T-helper 22 cell (primary cell): ENCODE data around the gene ZCCHC24.
"Not testable (repeated sequence)": the region's sequence is repeated elsewhere in the genome, so short reads cannot be mapped to it uniquely, and the experiment has no call there.

Experiments used
- DNase-seq: peaks from one replicate; pipeline ENCODE4 v3.0.0-alpha.2; 2020; ENCODE audit warnings: low read depth

The ZCCHC24 gene

DNA sequence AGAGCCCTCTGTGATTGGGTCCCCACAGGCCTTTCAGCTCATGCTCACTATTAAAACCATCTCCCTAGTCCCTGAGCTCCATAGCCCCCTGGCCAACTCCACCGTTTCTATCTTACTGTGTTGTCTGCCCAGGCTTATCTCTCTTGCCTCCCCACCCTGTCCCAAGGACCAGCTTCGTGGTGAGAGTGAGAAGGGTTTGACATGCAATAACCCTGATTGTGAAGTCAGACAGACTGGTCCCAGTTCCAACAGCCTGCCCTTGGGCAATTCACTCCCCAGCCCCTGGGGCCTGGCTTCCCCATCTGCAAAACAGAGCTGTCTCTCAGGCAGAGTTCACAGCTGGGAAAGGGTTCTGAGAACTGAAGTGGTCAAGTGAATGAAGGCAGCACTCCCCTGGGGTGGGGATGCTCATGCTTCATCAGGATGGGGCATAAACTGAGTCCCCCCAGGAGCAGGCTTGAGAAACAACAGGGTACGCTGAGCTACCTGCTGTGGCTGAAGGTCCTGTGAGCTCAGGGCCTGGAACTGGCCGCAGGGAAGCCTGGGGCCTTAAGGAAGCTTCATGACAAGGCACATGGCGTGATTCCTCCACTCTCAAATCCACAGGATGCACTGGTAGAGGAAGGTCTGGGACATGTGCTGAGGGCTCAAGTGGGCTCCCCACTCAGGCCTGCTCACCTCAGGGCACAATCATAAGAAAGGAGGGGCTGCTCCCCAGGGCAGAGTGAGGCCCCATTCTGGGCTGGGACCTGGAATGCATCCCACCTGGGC is 100.0 kb downstream of the ZCCHC24 start:
- DNase-seq = no peak

GRCh38 chr10:79344502-79345195 is 100.8 kb downstream of the ZCCHC24 start:
- DNase-seq = no peak

DNA sequence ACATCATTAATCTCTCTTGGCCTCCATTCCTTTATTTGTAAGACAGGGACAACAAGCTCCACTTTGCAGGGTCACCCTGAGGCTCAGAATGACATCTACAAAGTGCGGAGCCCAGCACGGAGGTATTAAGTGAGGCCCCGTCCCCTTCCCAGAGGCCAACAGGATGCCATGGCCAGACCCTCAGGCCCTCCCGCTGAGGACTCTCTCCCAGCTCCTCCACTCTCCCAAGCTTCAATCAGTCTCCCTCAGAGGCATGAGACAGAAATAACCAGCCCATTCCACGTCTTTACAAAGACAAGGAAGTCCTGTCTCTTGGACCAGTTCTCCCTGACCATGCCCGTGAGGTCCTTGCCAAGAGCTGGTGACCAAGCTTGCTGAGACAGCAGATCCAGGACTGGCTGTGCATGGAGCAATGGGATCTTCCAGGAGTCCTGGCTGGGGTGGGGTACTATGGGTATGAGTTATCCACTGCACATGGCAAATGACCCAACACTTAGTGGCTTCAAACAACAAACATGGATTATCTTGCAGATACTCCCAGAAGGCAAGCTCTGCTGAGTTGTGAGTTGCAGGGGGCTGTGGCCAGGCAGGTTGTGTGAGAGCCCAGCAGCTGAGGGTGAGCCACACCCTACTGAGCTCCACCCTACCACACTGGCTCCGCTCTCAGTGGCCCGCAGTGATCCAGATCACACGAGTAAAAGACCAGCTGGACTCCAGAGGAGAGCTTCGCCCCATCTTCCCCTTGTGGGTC is 102.4 kb downstream of the ZCCHC24 start:
- no peak for DNase-seq

GRCh38 chr10:79342295-79342761 is 103.1 kb downstream of the ZCCHC24 start:
- no peak for DNase-seq

DNA sequence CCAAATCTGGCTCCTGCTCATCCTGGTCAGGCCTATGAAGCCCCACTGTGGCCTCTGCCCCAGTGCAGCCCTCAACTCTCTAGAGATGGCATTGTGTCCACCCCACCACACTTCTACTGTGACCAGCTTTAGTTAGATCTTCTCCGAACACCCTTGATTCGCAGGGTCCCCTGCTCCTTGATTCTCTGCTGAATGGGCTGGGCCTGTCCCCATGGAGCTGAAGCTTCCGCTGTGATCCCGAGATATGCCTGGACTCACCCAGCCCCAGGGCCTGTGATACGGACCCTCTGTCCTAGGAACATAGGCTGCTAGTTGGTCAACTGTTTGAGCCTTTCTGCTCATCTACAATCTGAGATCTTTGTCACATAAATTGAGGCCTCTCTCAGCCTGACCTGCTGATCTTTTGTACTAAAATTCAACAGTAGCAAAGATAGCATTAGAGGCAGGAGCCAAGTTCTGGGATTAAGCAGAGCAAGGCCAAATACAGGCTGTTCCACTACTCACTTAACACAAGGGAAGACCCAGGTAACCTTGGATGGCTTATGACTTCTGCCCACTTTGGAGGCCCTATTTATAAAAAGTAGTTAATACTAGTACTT is 104.7 kb downstream of the ZCCHC24 start:
- DNase-seq = no peak

DNA sequence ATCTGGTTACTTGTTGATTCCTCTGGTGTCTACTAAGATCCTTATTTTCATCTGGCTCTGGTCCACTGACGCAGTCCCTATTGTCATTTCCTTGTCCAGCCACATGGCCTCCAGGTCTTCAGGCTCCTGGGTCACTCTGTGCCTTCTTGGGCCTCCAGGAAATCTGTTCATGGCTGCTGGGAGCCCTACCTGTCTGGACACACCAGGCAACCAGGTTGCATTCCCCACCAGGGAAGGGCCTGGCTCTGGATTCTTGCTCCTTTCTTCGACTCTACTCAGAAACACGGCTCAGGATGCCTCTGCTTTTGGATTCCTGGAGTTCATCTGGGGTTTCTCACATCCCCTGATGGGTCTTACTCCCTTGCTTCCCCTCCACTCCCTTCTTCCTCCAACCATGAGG is 106.2 kb downstream of the ZCCHC24 start:
- DNase-seq = no peak

GRCh38 chr10:79337783-79338469 is 107.5 kb downstream of the ZCCHC24 start:
- not testable (repeated sequence) for DNase-seq

DNA sequence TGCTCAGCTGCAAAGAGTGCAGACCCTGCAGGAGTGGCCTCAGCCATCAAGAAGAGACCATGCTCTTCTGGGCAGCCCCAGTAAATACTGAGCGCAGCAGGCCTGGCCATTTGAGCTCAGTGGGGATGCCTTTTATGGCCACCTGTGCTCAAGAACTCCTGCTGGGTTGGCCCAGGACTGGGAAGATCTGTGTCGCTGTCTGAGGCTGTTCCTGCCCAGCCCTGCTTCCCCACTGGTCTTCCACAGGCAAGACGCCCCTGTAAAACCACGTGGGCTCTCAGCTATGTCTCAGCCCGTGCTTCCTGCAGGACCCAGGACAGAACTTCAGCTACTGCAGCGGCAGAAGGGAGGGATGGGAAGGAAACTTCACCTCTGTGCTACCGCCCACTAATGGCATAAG is 108.7 kb downstream of the ZCCHC24 start:
- no peak for DNase-seq

GRCh38 chr10:79336276-79336675 is 109.1 kb downstream of the ZCCHC24 start:
- DNase-seq = no peak

GRCh38 chr10:79335470-79336235 is 109.8 kb downstream of the ZCCHC24 start:
- DNase-seq = no peak

GRCh38 chr10:79335094-79335469 is 110.3 kb downstream of the ZCCHC24 start:
- no peak for DNase-seq

DNA sequence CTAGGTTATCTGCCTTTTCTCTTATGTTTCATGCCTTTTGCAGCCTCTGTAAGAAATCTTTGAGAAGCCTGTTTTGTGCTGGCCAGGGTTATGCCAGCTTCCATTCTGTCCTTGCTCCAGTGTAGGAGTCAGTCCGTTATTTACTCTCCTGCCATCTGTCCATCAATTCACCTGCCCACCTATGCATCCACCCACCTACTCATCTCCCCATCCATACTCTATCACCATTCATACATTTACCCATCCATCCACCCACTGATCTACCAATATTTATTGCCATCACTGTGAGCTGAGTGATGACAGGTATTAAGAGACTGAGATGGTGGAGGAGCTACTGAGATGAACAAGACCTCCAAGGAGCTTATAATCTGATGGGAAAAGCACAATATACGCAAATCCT is 110.9 kb downstream of the ZCCHC24 start:
- no peak for DNase-seq

GRCh38 chr10:79333513-79333912 is 111.9 kb downstream of the ZCCHC24 start:
- no peak for DNase-seq

DNA sequence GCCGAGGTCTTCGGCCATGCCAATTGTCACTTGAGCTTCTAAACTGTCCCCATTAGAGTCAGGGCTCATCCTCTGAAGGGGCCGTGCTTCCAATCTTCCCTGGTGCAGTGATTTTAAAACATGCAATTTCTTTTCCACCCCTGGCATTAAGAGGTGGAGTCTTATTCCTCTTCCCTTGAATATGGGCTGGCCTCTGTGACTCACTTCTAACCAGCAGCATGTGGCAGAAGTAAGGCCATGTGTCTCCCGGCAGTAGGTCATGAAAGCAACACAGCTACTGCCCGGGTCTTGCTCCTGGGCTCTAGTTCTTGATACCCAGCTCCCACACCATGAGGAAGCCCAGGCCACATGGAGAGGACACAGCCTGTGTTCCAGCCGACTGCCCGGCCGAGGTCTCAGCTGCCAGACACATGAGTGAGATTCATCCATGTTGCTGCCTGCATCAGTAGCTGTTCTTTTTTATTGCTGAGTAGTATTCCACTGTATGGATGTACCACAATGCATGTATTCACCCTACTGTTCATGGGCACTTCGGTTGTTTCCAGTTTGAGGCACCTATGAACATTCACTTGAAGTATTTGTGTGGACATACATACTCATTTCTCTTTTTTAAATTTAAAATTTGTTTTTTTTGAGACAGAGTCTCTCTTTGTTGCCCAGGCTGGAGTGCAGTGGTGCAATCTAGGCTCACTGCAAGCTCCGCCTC is 112.7 kb downstream of the ZCCHC24 start:
- not testable (repeated sequence) for DNase-seq
